ENCODE data around the gene IGSF8. TPM values are rescaled to one million over a fixed set of nuclear protein-coding genes. Genes with fewer than 3 reads are reported as not detected.

IGSF8 gene
- total and polyA plus RNA-seq, 2 donors (not counting 3 experiments of a cell fraction or from before 2014, with no cell fraction given): 9.5 to 17.5 TPM

GRCh38 chr1:160096274-160097116 is 1.9 kb downstream of the IGSF8 start:
- no peaks in the 10 kb centered on the region for H3K27me3 ChIP-seq (ENCODE audit: control insufficient read depth in 2 of 2, insufficient read depth in 2 of 2, low read length in 2 of 2)
- no peaks in the 10 kb centered on the region for H3K36me3 ChIP-seq (ENCODE audit: control insufficient read depth in 2 of 2, extremely low read depth in 1 of 2, insufficient read depth in 2 of 2, low read length in 2 of 2)
- no TSS peak for BruUV-seq (replicated peaks)
- DNase-seq (ENCODE audit: low read depth, low spot score) (no peak), FAIRE-seq (no peak)
- H3K9me3 ChIP-seq (replicated peaks; ENCODE audit: control insufficient read depth, insufficient read depth, low read length): no peaks in the 10 kb centered on the region
- no peak overlapping the region for H3K4me3 ChIP-seq (replicated peaks in 1 of 3; ENCODE audit: insufficient read depth in 1 of 3, low read depth in 1 of 3, low read length in 3 of 3)
- dilution Hi-C loops (cut with MboI; ENCODE audit: extremely low pct_ligation_motif_present, low sequenced_read_pairs): no loop called here
- H3K79me2 ChIP-seq (ENCODE audit: control insufficient read depth, insufficient read depth, low read length): no peaks in the 10 kb centered on the region
- no peaks in the 10 kb centered on the region for H4K20me1 ChIP-seq (replicated peaks; ENCODE audit: control insufficient read depth, extremely low read depth, insufficient read depth, low read length)
- intact Hi-C loops (cut with micrococcal nuclease): loop anchor here (5.0 kb wide), 1 partner anchor 159 kb away; no protein-coding TSS in a partner anchor
- H3K27ac ChIP-seq (ENCODE audit: insufficient read depth, low read depth, low read length): no peak overlapping the region
- H3K9ac ChIP-seq (replicated peaks; ENCODE audit: extremely low read depth, insufficient read depth, low read length): no peak overlapping the region
- ChIA-PET CTCF (interaction anchor here (0.7 to 3.8 kb wide), 5 partner anchors 10 to 278 kb away, joined by 3 to 43 read pairs (median 5); partner anchors contain the start of gene KCNJ9), POLR2A (no interaction called here)
- H2AFZ ChIP-seq (ENCODE audit: low read depth, low read length): no peak overlapping the region
- H3K9me1 ChIP-seq (replicated peaks; ENCODE audit: control insufficient read depth, extremely low read depth, insufficient read depth, low read length): no peaks in the 10 kb centered on the region
- peaks cover 7% of the 10 kb centered on the region for H3K4me1 ChIP-seq (ENCODE audit: control insufficient read depth, extremely low read depth, insufficient read depth, low read length)
- no peak for TF ChIP-seq MYC (IDR thresholded peaks at IDR 0.05; ENCODE audit: low read depth, low read length)
- no peak for TF ChIP-seq POLR2AphosphoS5 (IDR thresholded peaks at IDR 0.05; ENCODE audit: insufficient read depth, low read depth, low read length)
- TF ChIP-seq JUN (IDR thresholded peaks at IDR 0.05; ENCODE audit: borderline replicate concordance, insufficient read depth, insufficient read length, low read depth): no peak
- TF ChIP-seq CTCF (IDR thresholded peaks at IDR 0.05; ENCODE audit: extremely low read depth in 1 of 2, insufficient read depth in 1 of 2, low read depth in 1 of 2, low read length in 2 of 2): no peak
- no peak for TF ChIP-seq POLR2A (IDR thresholded peaks at IDR 0.05; ENCODE audit: low read depth, low read length)
- no peak for TF ChIP-seq MAX (IDR thresholded peaks at IDR 0.05; ENCODE audit: insufficient read depth, insufficient read length)
- TF ChIP-seq EZH2 (IDR thresholded peaks at IDR 0.05; ENCODE audit: borderline replicate concordance, low read depth, low read length, severe bottlenecking): no peak
- no peak for TF ChIP-seq FOS (IDR thresholded peaks at IDR 0.05; ENCODE audit: borderline replicate concordance, insufficient read depth, low read length)
- TF ChIP-seq GATA2 (IDR thresholded peaks at IDR 0.05; ENCODE audit: insufficient read depth, insufficient read length, low read depth, low read length): no peak
- no peak overlapping the region for H3K4me2 ChIP-seq (ENCODE audit: insufficient read depth, low read length)
